GM12864 (cell line): ENCODE measurements around the gene ALS2.
A peak's percentile ranks its signal among the peaks of the same experiment; 100 is the strongest.
"Not testable (repeated sequence)": the region's sequence is repeated elsewhere in the genome, so short reads cannot be mapped to it uniquely, and the experiment has no call there.

Source experiments
- DNase-seq: peaks from one replicate; pipeline ENCODE4 v3.0.0-alpha.2; 2011; ENCODE audit warnings: low read depth
- H3K4me3 ChIP-seq: 2 replicates; pipeline ENCODE4 v1.5.1; 2011; ENCODE audit warnings: mild to moderate bottlenecking, low read depth, low read length, control low read depth
- CTCF ChIP-seq: IDR thresholded peaks from 2 replicates; pipeline ENCODE4 v1.5.1; 2011; ENCODE audit warnings: low read depth, mild to moderate bottlenecking, moderate library complexity, low read length, control low read depth, inconsistent platforms; ENCODE audit errors: missing control alignments

ALS2 gene

GRCh38 chr2:201685156-201685555, 95.6 kb downstream of the ALS2 start:
- no peak for TF ChIP-seq CTCF
- no peak overlapping the region for H3K4me3 ChIP-seq
- no peak for DNase-seq

- no peak overlapping the region for H3K4me3 ChIP-seq
- TF ChIP-seq CTCF, result peak; percentile 69
- no peak for DNase-seq
These were observed 100.0 kb downstream of the ALS2 start for GRCh38 chr2:201680743-201681142.

- no peak for TF ChIP-seq CTCF
- no peak for DNase-seq
- H3K4me3 ChIP-seq, result no peak overlapping the region
These were observed 102.3 kb downstream of the ALS2 start for GRCh38 chr2:201678401-201678800.

- H3K4me3 ChIP-seq, result no peak overlapping the region
- no peak for TF ChIP-seq CTCF
- DNase-seq, result no peak
These were observed 105.3 kb downstream of the ALS2 start for GRCh38 chr2:201675454-201675853.

GRCh38 chr2:201674794-201675193, 105.9 kb downstream of the ALS2 start:
- no peak overlapping the region for H3K4me3 ChIP-seq
- no peak for TF ChIP-seq CTCF
- no peak for DNase-seq

- DNase-seq, result no peak
- no peak for TF ChIP-seq CTCF
- no peak overlapping the region for H3K4me3 ChIP-seq
These were observed 106.4 kb downstream of the ALS2 start for GRCh38 chr2:201674298-201674697.

DNA sequence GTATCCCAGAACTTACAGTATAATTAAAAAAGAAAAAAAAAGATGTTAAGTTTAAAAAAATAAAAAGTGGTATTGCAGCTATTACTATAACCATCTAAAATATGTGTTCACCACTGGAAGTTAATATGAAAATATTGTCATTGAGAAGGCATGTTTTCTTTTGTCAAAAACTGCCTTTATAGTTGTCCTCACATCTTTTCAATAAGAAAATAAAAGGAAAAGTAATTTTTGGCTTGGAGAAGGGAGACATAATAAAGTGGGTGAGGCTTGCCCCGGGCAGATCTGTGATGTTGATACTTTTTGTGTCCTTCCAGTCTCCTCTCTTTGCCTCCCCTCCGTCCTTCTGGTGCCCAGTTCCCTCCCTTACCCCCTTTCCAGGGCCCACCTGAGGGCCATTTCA, 107.2 kb downstream of the ALS2 start:
- no peak for TF ChIP-seq CTCF
- no peak overlapping the region for H3K4me3 ChIP-seq
- no peak for DNase-seq

- DNase-seq, H3K4me3 ChIP-seq: not testable (repeated sequence)
These were observed 109.5 kb downstream of the ALS2 start for GRCh38 chr2:201671205-201671604.
